Fibroblast of skin of left biceps (primary cell): Measurements from ENCODE around the gene BANF2.

ENCODE experiments used
- DNase-seq, 2 experiments: peaks; one replicate each; pipeline ENCODE4 v3.0.0-alpha.2; 2013; ENCODE audit warnings: low read depth in 2 of 2

Gene BANF2

DNA sequence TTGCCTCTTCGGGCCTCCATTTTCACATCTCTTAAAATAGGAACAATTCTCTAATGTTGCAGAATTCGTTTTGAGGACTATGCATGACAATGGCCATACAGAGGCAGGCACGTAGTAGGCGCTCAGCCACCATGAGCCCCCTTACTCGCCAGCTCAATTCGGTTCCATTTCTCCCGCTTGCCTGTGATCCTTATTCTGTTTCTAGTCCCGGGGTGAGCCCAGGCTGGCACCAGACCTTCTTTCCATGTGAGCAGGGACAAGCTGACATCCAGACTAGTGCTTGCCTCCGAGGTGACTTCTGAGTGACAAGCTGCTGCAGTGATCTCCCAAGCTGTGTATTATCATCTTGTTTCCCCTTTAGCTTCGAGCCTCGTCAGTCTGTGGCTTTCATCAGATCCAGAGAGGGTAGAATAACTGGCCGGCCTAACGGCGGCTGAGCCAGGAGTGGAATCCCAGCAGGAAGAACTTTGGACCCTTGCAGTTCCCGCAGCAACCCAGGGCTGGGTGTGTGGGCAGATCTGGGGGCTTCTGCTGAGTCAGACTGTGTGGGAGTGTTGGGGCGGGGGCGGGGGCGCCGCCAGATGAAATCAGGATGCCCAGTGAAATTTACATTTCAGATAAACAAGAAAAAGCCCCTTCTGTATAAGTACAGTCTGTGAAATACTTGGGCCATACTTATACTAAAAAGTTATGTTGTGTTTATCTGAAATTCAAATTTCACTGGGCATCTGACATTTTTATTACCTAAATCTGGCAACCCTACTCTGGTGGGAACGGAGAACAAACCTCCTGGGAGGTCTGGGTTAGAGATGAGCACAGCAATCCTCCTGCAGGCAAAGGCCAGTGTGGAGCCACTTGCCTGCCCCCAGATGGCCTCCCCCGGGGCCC lies 10.9 kb downstream of the BANF2 start:
- no peak for DNase-seq

DNA sequence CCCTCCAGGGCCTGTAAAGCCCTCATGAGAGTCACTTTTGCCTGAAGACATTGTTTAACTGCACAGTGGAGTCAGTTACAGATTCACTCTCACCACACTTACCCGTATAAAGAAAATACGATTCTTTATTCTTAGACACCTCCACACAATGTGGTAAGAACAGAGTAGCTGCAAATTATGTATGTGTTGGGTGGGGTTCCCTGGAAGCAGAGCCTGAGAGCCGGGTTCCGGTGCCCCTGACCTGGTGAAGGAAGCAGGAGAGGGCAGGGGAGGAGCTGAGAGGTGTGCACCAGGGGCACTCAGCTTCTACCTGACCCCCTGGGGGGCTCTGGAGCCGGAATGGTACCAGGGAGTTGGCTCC lies 11.5 kb downstream of the BANF2 start:
- no peak for DNase-seq

- no peak for DNase-seq
Measured at GRCh38 chr20:17712201-17712600, 12.4 kb downstream of the BANF2 start.

DNA sequence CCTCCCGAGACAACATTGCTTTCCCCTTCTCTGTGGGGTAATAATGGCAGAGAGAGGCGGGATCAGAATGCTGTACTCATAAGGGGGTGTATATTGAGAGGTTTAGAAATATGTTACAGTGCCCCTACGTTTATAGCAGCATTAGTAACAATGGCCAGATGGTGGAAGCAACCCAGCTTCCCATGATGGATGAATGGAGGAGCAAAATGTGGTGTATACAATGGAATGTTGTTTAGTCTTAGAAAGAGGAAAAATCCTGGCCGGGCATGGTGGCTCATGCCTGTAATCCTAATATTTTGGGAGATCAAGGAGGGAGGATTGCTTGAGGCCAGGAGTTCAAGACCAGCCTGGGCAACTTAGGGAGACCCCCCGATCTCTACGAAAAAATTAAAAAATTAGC lies 12.9 kb downstream of the BANF2 start:
- no peak for DNase-seq

DNA sequence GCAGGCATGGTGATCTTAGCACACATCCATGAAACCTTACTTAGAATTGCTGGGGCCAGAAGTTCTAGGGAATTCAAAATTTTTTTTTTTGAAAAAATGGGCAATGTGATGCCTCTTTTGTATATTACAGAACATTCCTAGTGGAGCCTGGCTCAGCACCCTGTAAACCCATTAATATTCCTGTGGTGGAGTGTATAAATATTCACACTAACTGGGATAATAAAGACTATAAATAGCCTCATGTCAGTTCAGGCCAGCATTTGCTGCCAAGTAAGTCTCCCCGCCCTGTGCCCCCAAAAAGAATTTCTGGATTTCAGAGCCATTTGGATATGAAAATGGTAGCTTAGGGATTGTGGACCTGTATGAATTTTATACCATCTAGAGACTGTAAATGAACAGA lies 14.8 kb downstream of the BANF2 start:
- DNase-seq, result no peak

DNA sequence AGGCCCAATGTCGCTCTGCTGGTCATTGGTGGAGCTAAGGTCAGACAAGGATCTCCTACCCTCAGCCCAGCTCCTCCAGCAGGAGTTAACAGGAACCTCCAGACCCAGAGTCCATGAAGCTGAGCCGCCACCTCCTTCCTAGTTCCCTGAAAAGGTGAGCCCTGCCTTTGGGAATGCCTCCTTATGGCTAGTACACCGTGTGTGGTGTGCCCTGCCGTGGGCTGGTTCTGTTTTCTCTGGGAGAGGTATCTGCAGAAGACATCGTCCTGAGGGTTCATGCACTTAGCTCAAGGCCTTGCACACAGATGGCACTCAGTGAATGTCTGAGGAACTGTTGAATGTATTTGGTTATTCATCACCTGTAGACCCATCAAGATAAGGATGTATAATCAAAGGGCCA lies 15.3 kb downstream of the BANF2 start:
- DNase-seq, result no peak

DNA sequence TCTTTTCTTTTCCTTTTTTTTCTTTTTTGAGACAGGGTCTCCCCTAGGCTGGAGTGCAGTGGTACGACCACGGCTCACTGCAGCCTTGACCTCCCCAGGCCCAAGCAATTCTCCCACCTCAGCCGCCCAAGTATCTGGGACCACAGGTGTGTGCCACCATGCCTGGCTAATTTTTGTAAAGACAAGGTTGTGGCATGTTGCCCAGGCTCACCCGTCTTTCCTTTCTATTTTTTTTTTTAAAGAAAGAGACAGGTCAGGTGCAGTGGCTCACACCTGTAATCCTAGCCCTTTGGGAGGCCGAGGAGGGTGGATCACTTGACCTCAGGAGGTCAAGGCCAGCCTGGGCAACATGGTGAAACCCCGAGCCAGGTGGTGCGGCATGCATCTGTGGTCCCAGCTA lies 16.6 kb downstream of the BANF2 start:
- no peak for DNase-seq

DNA sequence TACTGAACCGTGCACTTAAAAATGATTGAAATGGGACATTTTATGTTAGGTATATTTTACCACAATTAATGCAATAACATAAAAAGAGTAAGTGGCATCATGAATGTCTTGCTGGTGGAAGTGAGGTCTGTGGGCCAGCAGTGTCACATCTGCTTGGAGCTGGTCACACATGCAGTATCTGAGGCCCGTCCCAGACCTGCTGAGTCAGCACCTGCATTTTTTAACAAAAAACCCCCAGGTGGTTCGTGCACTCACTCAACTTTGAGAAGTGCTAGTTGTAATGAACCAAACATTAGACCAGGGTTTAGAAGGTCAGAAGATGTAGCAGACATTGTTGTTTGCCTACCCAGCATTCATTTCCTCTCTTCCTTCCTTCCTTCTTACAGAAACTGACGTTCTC lies 21.0 kb downstream of the BANF2 start:
- DNase-seq, result no peak

GRCh38 chr20:17721802-17722486 lies 22.2 kb downstream of the BANF2 start:
- no peak for DNase-seq

DNA sequence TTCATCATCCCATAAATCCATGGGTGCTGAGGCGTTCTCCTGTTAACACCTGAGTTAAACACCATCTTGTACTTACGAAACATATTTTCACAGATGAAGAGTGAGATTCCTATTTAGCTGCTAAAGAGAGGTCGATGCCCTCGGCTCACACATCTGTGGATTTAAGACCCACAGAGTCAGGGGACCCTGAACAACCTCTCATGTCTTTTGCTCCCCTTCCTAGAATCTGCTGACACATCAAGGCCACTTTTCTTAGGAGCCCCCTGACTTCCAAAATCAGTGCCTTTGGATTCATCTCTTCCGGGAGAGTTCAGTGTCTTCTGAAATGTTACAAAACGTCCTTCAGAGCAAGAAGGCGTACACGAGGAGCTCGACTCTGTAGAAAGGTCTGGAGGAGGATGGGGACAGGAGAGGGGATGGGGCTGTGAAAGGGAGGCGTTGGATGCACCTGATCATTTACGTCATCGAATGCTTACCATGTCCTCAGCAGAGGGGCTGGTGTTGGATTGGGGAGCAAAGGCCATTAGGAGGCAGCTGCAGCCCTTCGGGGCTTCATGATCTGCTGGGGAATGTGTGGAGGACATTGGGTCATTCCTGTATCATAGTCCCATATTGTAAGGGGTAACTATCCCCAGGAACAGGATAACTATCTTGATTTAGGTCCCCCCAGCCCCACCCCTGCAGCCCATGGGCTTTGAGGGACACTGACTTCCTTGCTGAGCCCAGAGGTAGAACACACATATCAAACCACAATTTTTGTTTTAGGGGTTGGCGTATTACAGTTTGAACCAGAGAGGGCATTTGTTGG lies 22.9 kb downstream of the BANF2 start:
- no peak for DNase-seq

DNA sequence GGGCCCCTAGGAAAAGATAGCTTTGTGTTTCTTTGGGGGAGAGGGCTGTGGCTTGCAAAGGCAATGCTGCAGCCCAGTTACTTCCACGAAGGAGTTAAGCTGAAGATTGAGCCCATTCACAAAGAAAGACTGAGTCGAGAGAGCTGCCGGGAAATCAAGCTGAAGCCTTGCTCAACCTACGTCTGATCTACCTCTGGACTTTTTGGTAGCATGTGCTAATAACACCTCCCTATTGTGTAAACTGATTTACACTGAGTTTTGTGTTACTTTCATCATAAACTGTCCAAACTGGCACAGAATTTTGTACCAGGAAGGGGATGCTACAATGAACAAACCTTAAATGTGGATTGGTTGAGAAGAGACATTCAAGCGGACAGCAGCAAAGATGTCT lies 23.5 kb downstream of the BANF2 start:
- DNase-seq, result no peak

GRCh38 chr20:17725094-17725835 lies 25.5 kb downstream of the BANF2 start:
- DNase-seq, result no peak

DNA sequence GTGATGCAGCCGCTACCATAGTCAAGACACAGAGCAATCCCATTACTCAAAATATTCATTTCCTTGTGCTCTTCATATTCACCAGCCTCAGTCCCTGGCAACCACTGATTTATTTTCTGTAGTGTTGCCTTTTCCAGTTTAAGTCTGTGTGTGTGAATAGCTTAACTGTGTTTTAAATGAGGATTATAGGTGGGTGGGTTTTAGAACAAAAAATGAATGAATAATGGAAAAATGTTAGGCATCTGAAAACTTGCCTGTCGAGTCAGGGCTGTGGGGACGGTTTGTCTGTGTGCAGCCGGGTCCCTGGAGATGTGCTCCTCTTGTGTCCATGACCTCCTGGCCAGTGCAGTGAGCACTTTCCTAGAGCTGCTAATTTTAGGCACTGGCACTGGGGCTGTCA lies 27.1 kb downstream of the BANF2 start:
- DNase-seq, result no peak

GRCh38 chr20:17727351-17727750 lies 27.6 kb downstream of the BANF2 start:
- no peak for DNase-seq

GRCh38 chr20:17728074-17728473 lies 28.3 kb downstream of the BANF2 start:
- DNase-seq, result no peak

DNA sequence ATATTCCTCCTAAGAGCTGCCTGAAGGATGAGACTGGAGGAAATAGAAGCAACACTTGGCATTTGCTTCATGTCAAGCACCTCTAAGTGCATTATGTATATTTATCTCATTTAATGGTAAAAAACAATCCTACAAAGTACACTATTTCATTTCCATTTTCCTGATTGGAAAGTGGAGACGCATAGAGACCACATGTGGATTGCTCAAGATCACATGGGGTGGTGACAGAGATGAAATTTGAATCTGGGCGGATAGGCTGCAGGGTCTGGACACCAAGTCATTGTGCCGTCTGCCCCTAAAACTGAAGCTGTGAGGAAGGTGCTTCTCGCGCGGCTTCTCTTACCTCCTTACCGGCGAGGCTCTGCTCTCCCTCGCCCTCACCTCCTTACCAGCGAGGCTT lies 30.3 kb downstream of the BANF2 start:
- DNase-seq, result no peak

GRCh38 chr20:17731233-17731632 lies 31.5 kb downstream of the BANF2 start:
- no peak for DNase-seq

DNA sequence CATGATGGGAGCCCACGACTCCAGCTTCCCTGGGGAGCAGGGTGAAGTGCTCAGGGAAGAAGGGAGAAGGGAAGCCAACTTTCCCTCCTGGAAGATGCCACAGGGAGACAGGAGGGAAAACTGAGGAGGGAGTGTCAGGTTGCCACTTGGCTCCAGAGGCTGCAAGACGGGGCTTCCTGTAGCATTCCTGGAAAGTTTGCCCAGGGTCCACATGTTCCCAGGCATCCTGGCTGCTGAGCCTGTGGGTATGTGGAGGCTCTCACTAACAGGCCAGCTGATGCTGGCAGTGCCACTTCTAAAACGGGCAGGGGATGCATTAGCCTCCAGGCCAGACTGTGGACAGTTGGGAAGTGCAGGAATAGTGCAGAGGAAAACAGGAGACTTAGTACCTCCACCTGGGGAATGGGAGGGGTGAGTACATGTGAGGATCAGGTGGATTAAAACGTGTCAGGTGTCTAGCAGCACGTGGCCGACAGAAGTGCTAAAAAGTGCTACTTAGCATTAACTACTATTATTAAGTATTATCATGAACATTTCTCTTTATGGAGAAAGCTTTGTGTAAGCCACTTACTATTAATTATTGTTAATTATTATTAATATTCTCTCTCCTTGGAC lies 33.2 kb downstream of the BANF2 start:
- DNase-seq, result no peak

- DNase-seq, result no peak
Measured at GRCh38 chr20:17733767-17734304, 34.1 kb downstream of the BANF2 start.

DNA sequence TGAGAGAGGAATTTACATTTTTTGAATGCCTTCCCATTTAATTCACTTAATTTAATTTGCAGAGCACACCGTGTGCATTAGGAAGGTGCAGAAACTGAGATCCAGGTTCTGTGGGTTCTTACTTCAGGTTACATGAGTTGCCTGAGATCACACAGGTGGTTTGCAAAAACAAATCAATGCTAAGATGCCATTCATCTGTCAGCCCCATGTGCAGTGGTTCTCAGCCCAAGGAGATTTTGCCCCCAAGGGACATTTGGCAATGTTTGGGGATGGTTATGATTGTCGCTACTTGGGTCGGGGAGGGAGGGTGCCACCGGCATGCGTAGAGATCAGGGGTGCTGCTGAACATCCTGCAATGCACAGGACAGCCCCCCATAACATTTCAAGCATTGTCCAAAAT lies 34.6 kb downstream of the BANF2 start:
- no peak for DNase-seq

- DNase-seq, result peak in 1 of 2 experiments; percentile 2
Measured at GRCh38 chr20:17735206-17735804, 35.5 kb downstream of the BANF2 start.
